B cell (primary cell): ENCODE results near the gene CAMTA2.

Source experiments
- EZH2 ChIP-seq: IDR thresholded peaks from 2 replicates; pipeline ENCODE4 v1.6.1; 2012; ENCODE audit warnings: borderline replicate concordance, low read depth, mild to moderate bottlenecking, moderate library complexity, low read length; ENCODE audit not compliant: insufficient read depth, poor library complexity, severe bottlenecking
- TF ChIP-seq, protein P1 (sequence below): fragments of 200-600 bp; IDR thresholded peaks from one replicate; pipeline ENCODE4 v1.8.0; 2022; ENCODE audit warnings: antibody characterized with exemption, mild to moderate bottlenecking

- TF ChIP-seq, protein P1, sequence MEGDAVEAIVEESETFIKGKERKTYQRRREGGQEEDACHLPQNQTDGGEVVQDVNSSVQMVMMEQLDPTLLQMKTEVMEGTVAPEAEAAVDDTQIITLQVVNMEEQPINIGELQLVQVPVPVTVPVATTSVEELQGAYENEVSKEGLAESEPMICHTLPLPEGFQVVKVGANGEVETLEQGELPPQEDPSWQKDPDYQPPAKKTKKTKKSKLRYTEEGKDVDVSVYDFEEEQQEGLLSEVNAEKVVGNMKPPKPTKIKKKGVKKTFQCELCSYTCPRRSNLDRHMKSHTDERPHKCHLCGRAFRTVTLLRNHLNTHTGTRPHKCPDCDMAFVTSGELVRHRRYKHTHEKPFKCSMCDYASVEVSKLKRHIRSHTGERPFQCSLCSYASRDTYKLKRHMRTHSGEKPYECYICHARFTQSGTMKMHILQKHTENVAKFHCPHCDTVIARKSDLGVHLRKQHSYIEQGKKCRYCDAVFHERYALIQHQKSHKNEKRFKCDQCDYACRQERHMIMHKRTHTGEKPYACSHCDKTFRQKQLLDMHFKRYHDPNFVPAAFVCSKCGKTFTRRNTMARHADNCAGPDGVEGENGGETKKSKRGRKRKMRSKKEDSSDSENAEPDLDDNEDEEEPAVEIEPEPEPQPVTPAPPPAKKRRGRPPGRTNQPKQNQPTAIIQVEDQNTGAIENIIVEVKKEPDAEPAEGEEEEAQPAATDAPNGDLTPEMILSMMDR = no peak
- TF ChIP-seq EZH2 = no peak
Measured at GRCh38 chr17:4919511-4920047, 67.9 kb downstream of the CAMTA2 start.
